Smooth muscle cell (in vitro differentiated cells): ENCODE measurements around the gene SAMD14. TPM values are rescaled to one million over a fixed set of nuclear protein-coding genes. Genes with fewer than 3 reads are reported as not detected.

Experiments
- DNase-seq: peaks from one replicate; lab custom pipeline; 2025; ENCODE audit not compliant: unreplicated experiment; lab: John Stamatoyannopoulos, UW
- H2AFZ ChIP-seq: fragments of 200-600 bp; sonication (generic); 2 replicates; pipeline ENCODE4 v1.6.0; 2016; ENCODE audit warnings: antibody characterized with exemption, low read depth, mild to moderate bottlenecking
- H3F3A ChIP-seq: fragments of 200-600 bp; sonication (generic); 2 replicates; pipeline ENCODE4 v1.6.0; 2017; ENCODE audit warnings: antibody characterized with exemption, low read depth
- H3K27ac ChIP-seq: fragments of 200-600 bp; sonication (generic); 2 replicates; pipeline ENCODE4 v1.5.1; 2016; ENCODE audit warnings: low read depth, mild to moderate bottlenecking
- H3K27me3 ChIP-seq: fragments of 200-600 bp; sonication (generic); 2 replicates; pipeline ENCODE4 v1.6.1; 2016; ENCODE audit warnings: low read depth, mild to moderate bottlenecking
- H3K36me3 ChIP-seq: fragments of 200-600 bp; sonication (generic); 2 replicates; pipeline ENCODE4 v1.5.1; 2016; ENCODE audit warnings: low read depth
- H3K4me1 ChIP-seq: fragments of 200-600 bp; sonication (generic); 2 replicates; pipeline ENCODE4 v1.5.1; 2016; ENCODE audit warnings: low read depth
- H3K4me2 ChIP-seq: fragments of 200-600 bp; sonication (generic); 2 replicates; pipeline ENCODE4 v1.6.0; 2016; ENCODE audit warnings: mild to moderate bottlenecking
- H3K4me3 ChIP-seq: fragments of 200-600 bp; sonication (generic); 2 replicates; pipeline ENCODE4 v1.5.1; 2016; ENCODE audit warnings: mild to moderate bottlenecking
- H3K79me2 ChIP-seq: fragments of 200-600 bp; sonication (generic); 2 replicates; pipeline ENCODE4 v1.6.0; 2016; ENCODE audit warnings: low read depth, mild to moderate bottlenecking
- H3K9ac ChIP-seq: fragments of 200-600 bp; sonication (generic); 2 replicates; pipeline ENCODE4 v1.6.0; 2016; ENCODE audit warnings: low read depth
- H3K9me3 ChIP-seq: fragments of 200-600 bp; sonication (generic); replicated peaks from 2 replicates; pipeline ENCODE4 v1.5.1; 2016; ENCODE audit warnings: low read depth
- H4K20me1 ChIP-seq: fragments of 200-600 bp; sonication (generic); 2 replicates; pipeline ENCODE4 v1.6.0; 2016; ENCODE audit warnings: low read depth
- WGBS: methylation state at CpG from one replicate; pipeline ENCODE4 v1.1.7; 2016; ENCODE audit warnings: low lambda C conversion rate; 5-methylcytosine and 5-hydroxymethylcytosine counted together
- polyA plus RNA-seq: library from polyadenylated mRNA; unstranded; fragments of >200 nt; fragmentation: Nextera tagmentation; extraction: Ambion mirVana; gene quantifications from 2 replicates; pipeline ENCODE4 v1.2.1, GENCODE V29; 2016
- total RNA-seq: library from RNA; depleted of rRNA; stranded (reverse); fragments of >200 nt; gene quantifications from 2 replicates; pipeline ENCODE4 v1.2.3, GENCODE V29; 2014
- TF ChIP-seq, protein P1 (sequence below): fragments of 200-600 bp; sonication (generic); IDR thresholded peaks from 2 replicates; pipeline ENCODE4 v1.5.1; 2017; ENCODE audit warnings: borderline replicate concordance, mild to moderate bottlenecking, antibody characterized with exemption; ENCODE audit not compliant: insufficient read depth, poor library complexity, severe bottlenecking

SAMD14 gene
- total and polyA plus RNA-seq, 2 experiments from 2014 or later: 13.7 to 39.1 TPM

DNA sequence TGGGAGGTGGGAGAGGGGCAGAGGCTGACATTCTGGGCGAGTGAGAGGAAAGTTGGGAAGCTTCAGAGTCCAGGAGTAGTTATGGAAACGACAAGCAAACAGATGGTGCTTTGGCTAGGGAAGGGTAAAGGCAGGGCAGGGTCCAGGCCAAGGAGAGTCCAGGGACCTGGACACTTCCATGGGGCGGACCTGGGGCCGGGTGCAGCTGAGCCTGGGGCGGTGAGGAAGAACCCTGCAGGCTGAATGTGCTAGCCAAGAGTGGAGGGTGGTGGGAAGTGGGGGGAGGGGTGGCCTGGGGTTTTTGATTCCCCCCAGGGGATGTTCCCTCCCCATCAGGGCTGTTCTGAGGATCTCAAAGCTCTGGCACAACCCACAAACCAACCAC lies 17.9 kb upstream of the SAMD14 start:
- peak overlapping the region; percentile 98 for H3K4me2 ChIP-seq
- no peak overlapping the region for H2AFZ ChIP-seq
- peaks cover 68% of the 10 kb centered on the region for H3K79me2 ChIP-seq
- peaks cover 30% of the 10 kb centered on the region for H3K4me1 ChIP-seq
- TF ChIP-seq, protein P1, sequence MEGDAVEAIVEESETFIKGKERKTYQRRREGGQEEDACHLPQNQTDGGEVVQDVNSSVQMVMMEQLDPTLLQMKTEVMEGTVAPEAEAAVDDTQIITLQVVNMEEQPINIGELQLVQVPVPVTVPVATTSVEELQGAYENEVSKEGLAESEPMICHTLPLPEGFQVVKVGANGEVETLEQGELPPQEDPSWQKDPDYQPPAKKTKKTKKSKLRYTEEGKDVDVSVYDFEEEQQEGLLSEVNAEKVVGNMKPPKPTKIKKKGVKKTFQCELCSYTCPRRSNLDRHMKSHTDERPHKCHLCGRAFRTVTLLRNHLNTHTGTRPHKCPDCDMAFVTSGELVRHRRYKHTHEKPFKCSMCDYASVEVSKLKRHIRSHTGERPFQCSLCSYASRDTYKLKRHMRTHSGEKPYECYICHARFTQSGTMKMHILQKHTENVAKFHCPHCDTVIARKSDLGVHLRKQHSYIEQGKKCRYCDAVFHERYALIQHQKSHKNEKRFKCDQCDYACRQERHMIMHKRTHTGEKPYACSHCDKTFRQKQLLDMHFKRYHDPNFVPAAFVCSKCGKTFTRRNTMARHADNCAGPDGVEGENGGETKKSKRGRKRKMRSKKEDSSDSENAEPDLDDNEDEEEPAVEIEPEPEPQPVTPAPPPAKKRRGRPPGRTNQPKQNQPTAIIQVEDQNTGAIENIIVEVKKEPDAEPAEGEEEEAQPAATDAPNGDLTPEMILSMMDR: no peak
- peak overlapping the region; percentile 99 for H3K4me3 ChIP-seq
- H3K9ac ChIP-seq: peak overlapping the region; percentile 78
- peaks cover 4% of the 10 kb centered on the region for H3F3A ChIP-seq
- 37% methylated on average over 4 of the region's 5 CpGs for WGBS
- peaks cover 71% of the 10 kb centered on the region for H4K20me1 ChIP-seq
- no peak for DNase-seq
- H3K27ac ChIP-seq: peak overlapping the region; percentile 23
- H3K9me3 ChIP-seq: no peaks in the 10 kb centered on the region
- no peaks in the 10 kb centered on the region for H3K36me3 ChIP-seq
- no peaks in the 10 kb centered on the region for H3K27me3 ChIP-seq

DNA sequence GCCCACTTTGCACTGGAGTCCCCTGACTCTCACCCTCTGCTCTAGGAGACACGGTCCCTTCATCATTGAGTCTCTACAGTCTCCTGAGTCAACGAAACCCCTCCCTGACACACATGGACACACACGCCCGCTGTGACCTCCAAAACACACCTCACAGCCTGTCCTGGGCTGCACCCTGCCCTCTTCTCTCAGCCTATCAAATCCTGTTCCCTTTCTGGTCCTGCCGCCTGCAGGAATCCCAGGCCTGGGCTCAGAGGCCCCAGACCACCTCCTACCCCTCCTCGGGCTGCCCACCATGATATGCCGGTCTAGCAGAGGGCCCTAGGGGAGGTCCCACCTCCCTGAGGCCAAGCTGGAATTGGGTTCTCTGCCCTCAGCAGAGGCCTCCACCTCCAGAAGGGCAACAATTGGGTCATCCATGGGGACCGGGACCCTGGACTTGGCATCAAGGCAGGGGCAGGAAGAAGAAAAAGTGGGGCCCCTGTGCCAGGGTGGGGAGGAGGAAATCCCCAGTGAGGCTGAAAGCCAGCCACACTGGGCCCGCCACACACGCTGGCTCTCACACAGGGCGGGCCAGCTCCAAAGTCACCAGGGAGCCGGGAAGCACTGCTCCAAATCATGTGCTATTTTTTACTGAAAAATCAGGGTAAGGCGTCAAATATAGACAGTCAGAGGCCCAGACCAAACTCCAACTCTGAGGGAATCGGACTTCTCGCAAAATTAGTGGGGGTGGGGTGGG lies 17.1 kb upstream of the SAMD14 start:
- H3K4me2 ChIP-seq: peak overlapping the region; percentile 98
- no peak for DNase-seq
- H2AFZ ChIP-seq: no peak overlapping the region
- H3K9me3 ChIP-seq: no peaks in the 10 kb centered on the region
- TF ChIP-seq, protein P1: no peak
- H3K4me3 ChIP-seq: peak overlapping the region; percentile 99
- peaks cover 23% of the 10 kb centered on the region for H3K4me1 ChIP-seq
- peak overlapping the region; percentile 78 for H3K9ac ChIP-seq
- WGBS: 81% methylated on average over 15 of the region's 15 CpGs
- H3K27me3 ChIP-seq: no peaks in the 10 kb centered on the region
- H3K27ac ChIP-seq: peak overlapping the region; percentile 23
- peaks cover under 1% of the 10 kb centered on the region for H3F3A ChIP-seq
- H4K20me1 ChIP-seq: peaks cover 78% of the 10 kb centered on the region
- no peaks in the 10 kb centered on the region for H3K36me3 ChIP-seq
- peaks cover 72% of the 10 kb centered on the region for H3K79me2 ChIP-seq

DNA sequence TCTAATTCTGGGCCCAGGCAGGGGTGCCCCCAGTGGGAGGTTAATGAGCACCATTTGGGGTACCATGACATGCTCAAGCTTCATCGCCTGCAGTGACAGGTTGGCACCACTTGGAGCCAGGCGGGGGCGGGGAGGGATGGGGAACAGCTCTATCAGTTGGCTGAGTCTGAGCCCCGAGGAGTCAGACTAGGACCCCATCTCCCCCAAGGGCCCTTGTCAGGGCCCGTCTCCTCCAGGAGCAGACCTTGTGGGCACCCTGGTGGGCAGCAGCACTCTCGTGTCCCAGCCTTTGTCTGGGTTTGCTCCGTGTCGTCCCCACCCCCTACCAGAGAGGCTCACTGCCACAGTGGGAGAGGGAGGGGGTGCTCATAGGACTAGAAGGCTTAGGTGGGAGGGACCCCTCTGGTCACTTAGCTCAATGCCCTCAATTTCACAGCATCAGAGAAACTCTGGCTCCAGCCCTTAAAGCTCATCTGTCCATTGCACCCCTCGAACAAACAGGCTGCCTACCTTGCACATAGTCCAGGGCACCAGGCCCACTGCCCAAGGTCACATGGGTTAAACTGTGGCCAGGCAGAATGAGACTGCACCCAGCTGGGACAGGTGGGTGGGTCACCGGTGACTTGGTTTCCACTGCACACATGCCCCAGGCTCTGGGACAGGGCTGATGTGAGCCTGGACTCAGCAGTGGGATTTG lies 16.4 kb upstream of the SAMD14 start:
- Histone ChIP-seq H4K20me1 (peaks cover 85% of the 10 kb centered on the region), H3K36me3 (no peaks in the 10 kb centered on the region), H3K27me3 (no peaks in the 10 kb centered on the region), H3F3A (no peaks in the 10 kb centered on the region), H3K27ac (no peak overlapping the region), H3K79me2 (peaks cover 72% of the 10 kb centered on the region), H3K9ac (no peak overlapping the region), H3K4me3 (no peak overlapping the region), H3K9me3 (no peaks in the 10 kb centered on the region), H3K4me2 (peak overlapping the region; percentile 98), H3K4me1 (peaks cover 23% of the 10 kb centered on the region), H2AFZ (no peak overlapping the region)
- WGBS: 96% methylated on average over 7 of the region's 10 CpGs
- TF ChIP-seq, protein P1: no peak
- no peak for DNase-seq
